GM10847 (cell line): Measurements from ENCODE around the gene PRKD1.

Experiments
- POLR2A ChIP-seq: IDR thresholded peaks from 2 replicates; pipeline ENCODE4 v1.6.1; 2011; ENCODE audit not compliant: insufficient read length; ENCODE audit errors: extremely low read depth

The PRKD1 gene

DNA sequence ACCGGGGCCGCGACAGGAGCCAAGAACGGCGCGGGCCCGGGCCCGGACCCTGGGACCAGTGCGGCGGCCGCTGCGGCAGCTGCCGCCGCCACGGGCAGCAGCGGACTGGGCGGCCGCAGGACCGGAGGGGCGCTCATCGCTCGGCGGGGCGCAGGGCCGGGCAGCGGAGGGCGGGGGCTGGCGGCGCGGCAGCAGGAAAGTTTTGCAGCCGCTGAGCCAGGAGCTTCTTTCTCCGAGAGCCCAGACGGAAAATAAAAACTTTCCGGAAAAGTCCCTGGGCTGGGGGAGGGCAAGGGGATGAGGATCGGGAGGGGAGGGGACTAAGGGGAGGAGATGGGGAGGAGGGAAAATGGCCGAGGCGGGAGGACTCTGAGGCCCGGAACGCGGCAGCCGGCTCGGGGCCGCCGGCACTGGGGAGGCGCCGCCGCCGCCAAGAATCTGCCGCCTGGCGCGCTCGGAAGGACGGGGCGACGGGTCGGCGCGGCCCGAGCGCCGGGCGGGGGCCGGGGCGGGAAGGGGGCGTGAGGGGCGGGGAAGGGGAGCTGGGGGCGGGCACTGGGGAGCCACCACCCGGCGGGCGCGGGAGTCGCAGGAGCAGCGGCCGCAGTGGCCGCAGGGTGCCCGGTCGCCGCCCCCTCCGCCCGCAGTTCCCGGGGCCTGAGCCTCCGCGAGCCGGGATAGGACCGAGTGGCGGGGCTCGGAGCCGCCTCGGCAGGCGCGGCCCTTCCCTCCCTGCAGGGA lies at the start of gene PRKD1:
TSS of gene PRKD1 (minus strand) at position 472 of the 741 bp plus-strand sequence.
- no peak for TF ChIP-seq POLR2A

DNA sequence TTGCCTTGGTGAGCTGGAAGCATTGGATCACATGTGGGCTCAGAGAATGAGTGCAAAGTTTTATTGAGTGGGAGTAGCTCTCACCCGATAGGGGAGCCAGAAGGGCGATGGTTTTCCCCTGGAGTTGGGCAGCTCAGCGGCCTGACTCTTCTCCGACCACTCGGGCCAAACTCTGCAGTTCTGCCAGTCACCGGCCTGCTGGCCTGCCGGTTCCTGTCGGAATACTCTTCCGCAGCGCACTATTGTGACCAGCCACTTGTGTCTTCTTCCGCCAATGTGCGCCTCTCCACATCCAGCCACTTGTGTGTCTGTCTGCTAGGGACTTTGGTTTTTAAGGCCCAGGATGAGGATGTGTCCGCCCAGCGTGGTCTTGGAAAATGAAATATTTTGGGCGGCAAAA lies 43.5 kb upstream of the PRKD1 start:
- no peak for TF ChIP-seq POLR2A

DNA sequence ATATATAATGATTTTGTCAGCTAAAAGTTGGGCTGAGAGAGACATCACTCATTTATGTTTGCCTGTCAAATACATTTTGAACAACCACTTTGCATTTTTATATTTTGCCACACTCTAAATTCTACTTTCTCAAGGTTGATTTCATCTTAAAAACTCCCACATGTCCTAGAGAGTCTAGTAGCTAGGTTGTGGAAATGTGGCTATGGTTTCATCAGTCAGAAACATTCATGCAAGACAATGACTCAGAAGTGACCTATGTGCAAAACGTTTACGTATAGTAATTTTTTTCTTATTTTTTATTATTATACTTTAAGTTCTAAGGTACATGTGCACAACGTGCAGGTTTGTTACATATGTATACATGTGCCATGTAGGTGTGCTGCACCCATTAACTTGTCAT lies 27.4 kb upstream of the PRKD1 start:
- TF ChIP-seq POLR2A, result no peak

DNA sequence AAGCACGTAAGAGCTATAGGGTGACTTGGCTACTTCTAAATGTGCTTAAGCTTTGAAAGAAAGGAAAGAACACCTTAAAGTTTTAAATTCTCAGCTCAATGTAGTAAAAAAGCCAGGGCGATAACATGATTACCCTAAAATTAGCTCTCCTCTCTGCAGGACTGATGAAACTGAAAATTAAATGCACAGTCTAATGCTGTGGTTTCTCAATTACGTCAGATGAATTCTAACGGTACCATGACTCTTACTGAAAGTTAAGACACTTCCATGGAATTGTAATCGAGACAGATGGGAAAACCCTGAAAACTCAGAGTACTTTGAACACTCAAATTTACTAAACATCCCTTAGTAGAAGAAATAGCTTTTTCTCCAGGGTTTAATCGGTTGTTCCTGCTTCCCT lies 25.9 kb upstream of the PRKD1 start:
- no peak for TF ChIP-seq POLR2A

DNA sequence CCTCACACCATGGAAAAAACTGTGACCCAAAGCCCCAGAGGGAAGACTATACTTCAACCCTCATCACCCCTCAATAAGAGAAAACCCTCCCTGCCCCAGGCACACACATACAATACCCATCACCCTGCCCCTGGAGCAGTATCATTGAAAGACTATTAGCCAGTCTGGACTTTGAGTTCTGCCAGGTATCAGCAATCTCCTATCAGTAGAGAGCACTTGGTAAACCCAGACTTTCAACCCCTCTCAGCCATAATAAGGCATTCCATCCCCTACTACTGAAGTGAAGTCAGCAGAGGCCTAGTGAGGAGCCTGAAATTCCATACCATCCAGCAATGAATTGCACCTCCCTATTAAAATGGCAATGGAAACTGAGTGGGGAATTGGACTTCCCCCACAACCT lies 16.4 kb upstream of the PRKD1 start:
- TF ChIP-seq POLR2A, result no peak

DNA sequence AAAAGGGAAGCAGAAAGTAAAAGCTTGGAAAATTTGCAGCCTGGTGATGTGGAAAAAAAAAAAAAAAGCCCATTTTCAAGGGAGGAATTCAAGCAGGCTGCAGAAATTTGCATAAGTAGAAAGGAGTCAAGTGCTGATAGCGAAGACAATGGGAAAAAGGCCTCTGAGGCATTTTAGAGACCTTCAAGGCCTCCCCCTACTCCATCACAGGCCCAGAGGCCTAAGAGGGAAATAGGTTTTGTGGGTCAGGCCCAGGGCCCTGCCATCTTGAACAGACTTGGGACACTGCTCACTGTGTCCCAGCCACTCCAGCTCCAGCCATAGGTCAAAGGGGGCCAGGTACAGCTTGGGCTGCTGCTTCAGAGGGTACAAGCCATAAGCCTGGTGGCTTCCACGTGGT lies 13.8 kb upstream of the PRKD1 start:
- no peak for TF ChIP-seq POLR2A

DNA sequence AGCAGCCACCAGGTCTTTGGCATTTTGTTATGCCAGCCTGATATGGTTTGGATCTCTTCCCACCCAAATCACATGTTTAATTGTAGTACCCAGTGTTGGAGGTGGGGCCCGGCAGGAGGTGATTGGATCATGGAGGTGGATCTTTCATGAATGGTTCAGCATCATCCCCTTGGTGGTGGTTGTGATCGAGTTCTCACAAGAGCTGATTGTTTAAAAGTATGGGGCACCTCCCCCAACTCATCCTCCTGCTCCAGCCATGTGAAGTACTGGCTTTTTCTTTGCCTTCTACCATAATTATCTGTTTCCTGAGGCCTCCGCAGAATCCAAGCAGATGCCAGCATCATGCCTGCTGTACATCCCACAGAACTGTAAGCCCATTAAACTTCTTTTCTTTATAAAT lies 12.8 kb upstream of the PRKD1 start:
- no peak for TF ChIP-seq POLR2A

DNA sequence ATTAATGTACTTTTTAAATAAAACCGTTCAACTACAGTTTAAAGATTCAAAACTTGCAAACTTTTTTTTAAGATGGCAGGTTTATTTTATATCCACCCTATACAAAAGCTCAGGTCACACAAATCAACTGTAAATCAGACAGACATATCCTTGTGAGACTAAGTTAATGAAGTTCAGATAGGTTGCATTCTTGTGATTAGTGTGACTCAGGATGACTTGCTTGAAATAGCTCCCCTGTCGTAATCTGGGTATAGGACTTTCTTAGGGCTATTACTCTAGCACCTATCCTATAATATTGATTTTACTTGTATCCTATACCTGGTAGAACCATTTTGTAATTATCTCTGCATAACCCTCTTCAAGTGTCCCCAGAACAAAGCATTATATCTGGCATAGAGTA lies 9.5 kb upstream of the PRKD1 start:
- no peak for TF ChIP-seq POLR2A

DNA sequence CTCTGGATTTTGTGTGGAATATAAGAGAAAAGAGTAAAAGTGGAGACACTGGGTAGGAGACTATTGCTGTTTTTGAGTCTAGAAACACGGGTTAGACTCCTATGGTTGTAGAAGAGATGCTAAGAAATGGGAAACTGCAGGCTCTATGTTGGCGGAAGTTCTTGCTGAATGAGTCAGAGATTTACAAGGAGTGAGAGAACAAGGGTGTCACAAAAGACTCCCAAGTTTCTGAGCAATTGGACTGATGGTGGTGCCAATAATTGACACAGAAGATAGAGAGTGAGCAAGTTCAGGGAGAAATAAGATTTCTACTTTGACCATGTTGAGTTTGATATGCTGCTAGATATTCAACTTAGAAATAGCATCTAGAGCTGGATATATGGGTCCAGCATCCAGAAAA lies 2.6 kb upstream of the PRKD1 start:
- no peak for TF ChIP-seq POLR2A

DNA sequence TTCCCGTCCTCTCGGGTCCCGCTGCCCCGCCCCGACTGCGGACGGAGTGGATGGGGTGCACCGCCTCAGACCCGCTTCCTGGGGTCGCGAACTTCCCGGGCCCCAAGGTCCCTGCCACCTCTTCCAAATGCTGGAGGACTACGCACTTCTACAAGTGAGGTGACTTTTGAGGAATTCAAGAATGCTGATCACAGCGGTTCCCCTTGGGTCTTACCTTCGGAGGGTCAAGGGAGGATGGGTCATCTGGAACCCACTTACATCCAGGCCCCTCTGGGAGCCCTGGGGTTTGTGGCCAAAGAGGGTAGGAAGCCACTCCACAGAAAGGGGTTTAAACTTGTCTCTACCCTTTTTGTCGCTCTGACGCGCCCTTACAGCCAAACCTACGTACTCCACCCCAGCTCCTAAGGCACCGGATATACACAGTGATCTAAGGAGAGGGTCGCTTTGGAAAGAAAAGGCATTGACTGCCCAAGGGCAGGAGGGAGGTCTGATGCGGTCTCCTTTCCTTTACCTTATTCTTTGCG lies 532 bp upstream of the PRKD1 start:
- no peak for TF ChIP-seq POLR2A

DNA sequence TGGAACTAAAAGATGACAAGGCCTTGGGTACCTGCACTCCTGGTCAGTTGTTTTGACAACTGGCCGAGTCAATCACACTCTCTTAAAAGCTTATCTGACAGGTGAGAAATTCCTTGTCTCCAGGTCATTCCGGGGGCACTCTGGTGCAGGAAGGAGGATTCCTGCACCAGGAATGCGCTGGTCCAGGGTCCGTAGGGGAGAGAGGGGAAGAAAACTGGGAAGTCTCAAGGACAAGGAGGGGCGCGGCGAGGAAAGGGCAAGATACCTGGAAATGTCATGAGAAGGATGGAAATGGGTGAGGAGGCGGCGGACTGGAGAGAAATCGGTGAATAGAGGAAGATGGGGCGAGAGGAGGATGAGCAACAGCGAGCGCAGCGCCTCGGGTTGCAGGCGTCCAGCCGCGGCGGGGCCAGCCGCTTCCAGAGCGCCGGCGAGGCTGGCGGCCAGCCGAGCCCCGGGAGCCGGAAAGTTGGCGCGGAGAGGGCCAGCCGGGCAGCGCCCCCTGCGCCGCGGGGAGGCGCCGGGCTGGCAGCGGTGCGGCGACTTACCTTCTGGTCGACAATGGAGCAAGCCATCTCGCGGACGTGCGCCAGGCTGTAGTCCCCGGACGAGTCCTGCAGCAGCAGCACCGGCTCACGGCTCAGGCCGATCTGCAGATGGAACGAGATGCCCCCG lies 809 bp downstream of the PRKD1 start:
- TF ChIP-seq POLR2A, result no peak

DNA sequence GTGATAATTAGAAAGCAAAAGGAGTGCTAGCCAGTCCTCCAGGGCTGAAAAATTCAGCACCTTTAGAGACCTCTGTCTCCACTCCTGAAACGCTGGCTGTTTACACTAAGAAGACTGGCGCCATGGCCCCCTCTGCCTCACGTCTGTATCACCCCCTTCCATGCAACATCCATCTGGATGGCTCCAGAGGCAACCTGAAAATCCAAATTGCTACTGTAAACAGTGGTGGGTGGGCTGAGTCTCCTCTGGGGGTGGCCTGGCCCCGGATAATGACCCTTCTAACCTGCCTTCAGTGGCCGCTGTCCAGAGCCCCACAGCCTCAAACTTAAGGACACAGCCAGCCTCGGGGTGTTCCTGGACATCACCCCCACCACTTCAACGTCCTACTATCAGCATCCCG lies 1.4 kb downstream of the PRKD1 start:
- no peak for TF ChIP-seq POLR2A

DNA sequence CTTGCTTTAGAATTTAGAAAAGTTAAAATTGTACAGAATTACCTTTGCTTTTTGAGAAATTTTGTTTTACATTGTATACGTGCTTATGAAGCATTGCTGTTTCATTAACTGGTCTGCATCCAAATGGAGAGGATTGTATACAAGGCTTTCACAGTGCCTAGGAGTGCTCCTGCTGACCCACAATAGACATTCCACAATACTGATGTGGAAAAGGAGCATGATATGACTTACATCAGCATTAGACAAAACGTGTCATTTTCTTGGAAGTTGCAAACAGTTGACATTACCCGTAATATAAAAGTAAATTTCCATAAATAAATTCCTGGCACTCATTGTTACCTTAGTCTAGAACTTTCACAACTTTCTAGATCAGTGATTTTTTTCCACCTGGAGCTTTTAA lies 1.9 kb downstream of the PRKD1 start:
- no peak for TF ChIP-seq POLR2A

DNA sequence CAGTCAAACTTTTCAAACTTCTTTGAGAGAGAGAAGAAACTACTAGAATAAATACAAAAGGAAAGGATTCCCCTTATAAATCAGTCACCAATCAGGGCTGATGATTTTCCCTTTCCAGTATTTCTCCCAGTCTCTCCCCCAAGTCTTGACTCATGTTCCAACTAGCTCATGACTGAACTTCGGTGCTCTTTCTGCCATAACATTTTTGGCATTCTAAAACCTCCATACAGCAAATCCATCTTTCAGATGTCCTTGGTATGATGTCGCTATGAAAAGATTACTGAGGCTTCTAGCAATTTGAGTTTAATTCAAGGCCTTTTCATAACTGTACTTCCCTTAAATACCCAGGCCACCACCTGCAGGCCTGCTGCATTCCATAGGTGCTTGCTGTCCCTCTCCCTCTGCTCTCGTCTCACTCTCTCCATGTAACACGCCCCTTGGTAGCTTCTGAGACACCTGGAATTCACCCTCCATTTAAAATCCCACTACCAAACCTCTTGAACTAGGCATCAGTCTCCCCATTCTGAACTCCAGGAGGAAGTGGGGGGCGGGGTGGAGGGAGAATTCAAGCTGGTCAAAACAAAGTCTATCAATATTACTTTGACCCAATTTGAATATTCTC lies 2.4 kb downstream of the PRKD1 start:
- no peak for TF ChIP-seq POLR2A

DNA sequence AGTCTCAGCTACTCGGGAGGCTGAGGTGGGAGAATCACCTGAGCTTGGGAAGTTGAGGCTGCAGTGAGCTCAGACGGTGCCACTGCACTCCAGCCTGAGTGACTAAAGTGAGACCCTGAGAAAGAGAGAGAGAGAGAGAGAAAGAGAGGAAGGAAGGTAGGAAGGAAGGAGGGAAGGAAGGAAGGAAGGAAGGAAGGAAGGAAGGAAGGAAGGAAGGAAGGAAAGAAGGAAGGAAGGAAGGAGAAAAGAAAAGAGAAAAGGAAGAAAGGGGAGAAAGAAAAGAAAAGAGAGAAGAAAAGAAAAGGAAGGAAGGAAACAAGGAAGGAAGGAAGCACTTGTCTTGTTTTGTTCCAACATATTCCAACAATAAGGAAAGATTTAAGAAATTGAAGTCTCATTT lies 7.8 kb downstream of the PRKD1 start:
- TF ChIP-seq POLR2A, result no peak

DNA sequence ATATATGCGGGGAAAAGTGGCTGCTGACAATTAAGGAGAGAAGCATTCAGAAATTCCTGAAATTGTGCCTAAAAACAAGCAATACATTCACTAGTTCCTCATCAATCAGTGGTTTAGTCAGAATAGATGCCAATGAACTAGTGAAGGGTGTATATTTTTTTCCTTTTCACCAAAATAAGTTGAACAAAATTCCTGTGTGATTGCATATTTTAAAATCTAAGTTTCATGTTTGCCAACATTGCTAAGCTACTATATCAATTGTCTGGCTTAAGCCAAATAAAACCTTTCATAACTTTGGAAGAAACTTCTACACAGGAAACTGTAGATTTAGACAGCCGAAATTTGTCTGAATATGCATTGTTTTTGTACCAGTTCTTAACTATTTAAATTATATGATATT lies 8.7 kb downstream of the PRKD1 start:
- TF ChIP-seq POLR2A, result no peak

DNA sequence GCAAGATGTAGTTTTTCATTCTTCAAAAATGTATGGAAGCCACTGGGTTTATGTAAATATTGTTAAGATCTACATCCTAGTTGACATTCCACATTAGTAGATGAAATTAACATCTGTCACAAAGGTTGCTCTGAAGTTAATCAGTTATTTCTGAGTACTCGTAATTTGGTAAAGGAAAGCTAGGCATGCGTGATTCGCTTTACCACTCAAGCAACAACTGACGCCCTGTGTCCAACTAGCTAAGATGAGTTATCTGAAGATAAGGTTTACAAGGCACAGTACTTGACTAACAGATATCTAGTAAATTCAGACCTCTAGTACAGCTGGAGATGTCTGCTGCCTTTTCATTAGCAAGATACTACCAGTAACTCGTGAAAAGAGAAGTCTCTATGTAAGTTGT lies 14.1 kb downstream of the PRKD1 start:
- no peak for TF ChIP-seq POLR2A

DNA sequence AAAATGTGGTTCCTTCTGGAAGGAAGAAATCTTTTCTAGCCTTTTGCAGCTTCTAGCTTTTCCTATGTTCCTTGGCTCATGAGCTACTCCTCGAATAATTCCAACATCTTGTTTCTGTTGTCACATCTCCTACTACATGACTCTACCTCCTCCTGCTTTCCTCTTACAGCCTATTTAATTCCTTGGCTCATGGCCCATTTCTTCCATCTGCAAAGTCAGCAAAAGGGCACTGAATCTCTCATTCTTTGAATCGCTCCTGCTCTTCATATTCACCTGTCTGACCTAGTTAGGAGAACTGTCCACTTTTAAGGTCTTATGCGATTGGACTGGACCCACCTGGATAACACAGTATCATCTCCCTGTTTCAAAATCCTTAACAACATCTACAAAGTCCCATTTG lies 15.8 kb downstream of the PRKD1 start:
- no peak for TF ChIP-seq POLR2A
